HL-60 (cell line): ENCODE measurements around the gene GPD1L.

ENCODE experiments used
- DNase-seq, 2 experiments: peaks; one replicate each; pipeline ENCODE4 v3.0.0-alpha.2; 2010 to 2020; ENCODE audit warnings: low read depth in 1 of 2, low spot score in 1 of 2
- H3K27ac ChIP-seq: fragments of 250-450 bp; sonication (Bioruptor Pico); replicated peaks from 2 replicates; pipeline ENCODE4 v1.5.1; 2020; ENCODE audit warnings: mild to moderate bottlenecking, moderate library complexity
- H3K27me3 ChIP-seq: fragments of 250-450 bp; sonication (Bioruptor Pico); 2 replicates; pipeline ENCODE4 v1.5.1; 2021; ENCODE audit warnings: mild to moderate bottlenecking, moderate library complexity; ENCODE audit not compliant: insufficient read depth, poor library complexity, severe bottlenecking
- H3K4me3 ChIP-seq: replicated peaks from 2 replicates; pipeline ENCODE4 v1.5.1; 2011; ENCODE audit warnings: mild to moderate bottlenecking, control low read depth, low read length; ENCODE audit not compliant: insufficient read depth
- CTCF ChIP-seq: IDR thresholded peaks from one replicate; pipeline ENCODE4 v1.5.1; 2011; ENCODE audit warnings: low read length, control low read depth, inconsistent platforms; ENCODE audit not compliant: insufficient read depth
- GABPA ChIP-seq: IDR thresholded peaks from 2 replicates; pipeline ENCODE4 v1.6.1; 2012; ENCODE audit warnings: low read depth
- POLR2AphosphoS5 ChIP-seq: IDR thresholded peaks from 2 replicates; pipeline ENCODE4 v1.6.1; 2012; ENCODE audit warnings: low read depth
- REST ChIP-seq: IDR thresholded peaks from 2 replicates; pipeline ENCODE4 v1.6.1; 2012; ENCODE audit warnings: low read depth; ENCODE audit not compliant: insufficient replicate concordance
- SPI1 ChIP-seq: IDR thresholded peaks from 2 replicates; pipeline ENCODE4 v1.6.1; 2012; ENCODE audit warnings: low read depth, mild to moderate bottlenecking, borderline replicate concordance

Gene GPD1L

GRCh38 chr3:32200992-32201758 is 94.8 kb downstream of the GPD1L start:
- no peaks in the 10 kb centered on the region for H3K27me3 ChIP-seq
- H3K27ac ChIP-seq, result no peak overlapping the region
- no peak overlapping the region for H3K4me3 ChIP-seq
- no peak for TF ChIP-seq REST
- no peak for TF ChIP-seq CTCF
- no peak for TF ChIP-seq POLR2AphosphoS5
- no peak for TF ChIP-seq SPI1
- no peak for TF ChIP-seq GABPA
- DNase-seq, result no peak

- TF ChIP-seq CTCF, result no peak
- no peak for TF ChIP-seq REST
- no peak for TF ChIP-seq POLR2AphosphoS5
- TF ChIP-seq GABPA, result no peak
- no peak for TF ChIP-seq SPI1
- Histone ChIP-seq H3K27me3 (no peaks in the 10 kb centered on the region), H3K27ac (no peak overlapping the region), H3K4me3 (no peak overlapping the region)
- no peak for DNase-seq
These were observed 96.1 kb downstream of the GPD1L start for GRCh38 chr3:32202496-32202895.

GRCh38 chr3:32203854-32204253 is 97.4 kb downstream of the GPD1L start:
- TF ChIP-seq GABPA (no peak), SPI1 (no peak), POLR2AphosphoS5 (no peak), CTCF (no peak), REST (no peak)
- Histone ChIP-seq H3K4me3 (no peak overlapping the region), H3K27me3 (no peaks in the 10 kb centered on the region), H3K27ac (no peak overlapping the region)
- DNase-seq, result no peak
